ENCODE results near the gene NOL7. TPM values are rescaled to one million over a fixed set of nuclear protein-coding genes. Genes with fewer than 3 reads are reported as not detected.

The NOL7 gene
- total and polyA plus RNA-seq, 2 of the 13 experiments (the other 11 are each of a cell fraction or from before 2014, with no cell fraction given), result 37.8 to 186 TPM

DNA sequence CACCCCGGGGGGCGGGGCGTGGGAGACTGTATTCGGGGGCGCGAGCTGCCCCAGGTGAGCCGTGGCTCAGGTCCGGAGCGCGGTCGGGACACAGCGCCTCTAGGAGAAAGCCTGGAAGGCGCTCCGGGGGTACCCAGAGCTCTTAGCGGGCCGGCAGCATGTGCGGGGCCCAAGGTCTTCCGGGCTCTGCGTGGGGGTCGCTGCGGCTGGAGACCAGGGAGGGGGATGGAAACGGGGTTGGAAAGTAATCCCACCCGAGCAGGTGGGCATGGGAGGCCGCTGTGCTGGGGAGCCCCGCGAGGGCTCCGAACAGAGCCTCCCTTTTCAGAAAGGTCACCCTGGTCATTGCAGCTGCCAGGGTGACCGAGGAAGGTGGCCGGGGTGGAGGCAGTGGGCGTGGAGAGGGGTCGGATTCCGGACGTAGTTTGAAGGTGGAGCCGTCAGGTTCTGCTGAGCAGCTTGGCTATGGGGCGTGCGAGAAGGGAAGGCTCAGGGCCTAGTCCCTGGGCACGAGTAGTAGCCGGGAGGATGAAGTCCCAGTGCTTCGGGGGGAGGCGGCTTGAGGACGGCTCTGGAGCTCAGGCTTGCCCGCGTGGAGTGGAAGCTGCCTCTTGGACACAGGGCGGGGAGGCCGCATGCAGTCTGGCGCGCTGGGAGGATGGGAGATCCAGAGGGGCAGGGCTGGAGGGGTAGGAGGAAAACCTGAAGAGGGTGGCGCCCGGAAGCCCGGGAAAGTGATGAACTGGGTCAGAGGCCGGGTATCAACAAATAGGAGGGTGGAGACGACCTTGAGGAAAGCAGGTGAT lies 40.4 kb upstream of the NOL7 start, which contains the start of gene SIRT5 (continued):
- no peak for TF ChIP-seq NONO (IDR thresholded peaks at IDR 0.05)
- TF ChIP-seq NONO (CRISPR knock-in tag; conservative IDR thresholded peaks at IDR 0.05), result peak; percentile 85
- TF ChIP-seq ZNF614 (CRISPR knock-in tag; IDR thresholded peaks at IDR 0.05; ENCODE audit: borderline replicate concordance), result peak; percentile 92; the same call in 1 of the 2 replicates
- TF ChIP-seq, protein P1, sequence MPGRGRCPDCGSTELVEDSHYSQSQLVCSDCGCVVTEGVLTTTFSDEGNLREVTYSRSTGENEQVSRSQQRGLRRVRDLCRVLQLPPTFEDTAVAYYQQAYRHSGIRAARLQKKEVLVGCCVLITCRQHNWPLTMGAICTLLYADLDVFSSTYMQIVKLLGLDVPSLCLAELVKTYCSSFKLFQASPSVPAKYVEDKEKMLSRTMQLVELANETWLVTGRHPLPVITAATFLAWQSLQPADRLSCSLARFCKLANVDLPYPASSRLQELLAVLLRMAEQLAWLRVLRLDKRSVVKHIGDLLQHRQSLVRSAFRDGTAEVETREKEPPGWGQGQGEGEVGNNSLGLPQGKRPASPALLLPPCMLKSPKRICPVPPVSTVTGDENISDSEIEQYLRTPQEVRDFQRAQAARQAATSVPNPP (CRISPR knock-in tag; IDR thresholded peaks at IDR 0.05), result no peak; the same call in 1 of the 2 replicates
- TF ChIP-seq, protein P2, sequence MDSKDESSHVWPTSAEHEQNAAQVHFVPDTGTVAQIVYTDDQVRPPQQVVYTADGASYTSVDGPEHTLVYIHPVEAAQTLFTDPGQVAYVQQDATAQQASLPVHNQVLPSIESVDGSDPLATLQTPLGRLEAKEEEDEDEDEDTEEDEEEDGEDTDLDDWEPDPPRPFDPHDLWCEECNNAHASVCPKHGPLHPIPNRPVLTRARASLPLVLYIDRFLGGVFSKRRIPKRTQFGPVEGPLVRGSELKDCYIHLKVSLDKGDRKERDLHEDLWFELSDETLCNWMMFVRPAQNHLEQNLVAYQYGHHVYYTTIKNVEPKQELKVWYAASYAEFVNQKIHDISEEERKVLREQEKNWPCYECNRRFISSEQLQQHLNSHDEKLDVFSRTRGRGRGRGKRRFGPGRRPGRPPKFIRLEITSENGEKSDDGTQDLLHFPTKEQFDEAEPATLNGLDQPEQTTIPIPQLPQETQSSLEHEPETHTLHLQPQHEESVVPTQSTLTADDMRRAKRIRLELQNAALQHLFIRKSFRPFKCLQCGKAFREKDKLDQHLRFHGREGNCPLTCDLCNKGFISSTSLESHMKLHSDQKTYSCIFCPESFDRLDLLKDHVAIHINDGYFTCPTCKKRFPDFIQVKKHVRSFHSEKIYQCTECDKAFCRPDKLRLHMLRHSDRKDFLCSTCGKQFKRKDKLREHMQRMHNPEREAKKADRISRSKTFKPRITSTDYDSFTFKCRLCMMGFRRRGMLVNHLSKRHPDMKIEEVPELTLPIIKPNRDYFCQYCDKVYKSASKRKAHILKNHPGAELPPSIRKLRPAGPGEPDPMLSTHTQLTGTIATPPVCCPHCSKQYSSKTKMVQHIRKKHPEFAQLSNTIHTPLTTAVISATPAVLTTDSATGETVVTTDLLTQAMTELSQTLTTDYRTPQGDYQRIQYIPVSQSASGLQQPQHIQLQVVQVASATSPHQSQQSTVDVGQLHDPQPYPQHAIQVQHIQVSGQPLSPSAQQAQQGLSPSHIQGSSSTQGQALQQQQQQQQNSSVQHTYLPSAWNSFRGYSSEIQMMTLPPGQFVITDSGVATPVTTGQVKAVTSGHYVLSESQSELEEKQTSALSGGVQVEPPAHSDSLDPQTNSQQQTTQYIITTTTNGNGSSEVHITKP (CRISPR knock-in tag; IDR thresholded peaks at IDR 0.05; ENCODE audit: low read depth), result no peak; the same call in 1 of the 2 replicates
- TF ChIP-seq, protein P3, sequence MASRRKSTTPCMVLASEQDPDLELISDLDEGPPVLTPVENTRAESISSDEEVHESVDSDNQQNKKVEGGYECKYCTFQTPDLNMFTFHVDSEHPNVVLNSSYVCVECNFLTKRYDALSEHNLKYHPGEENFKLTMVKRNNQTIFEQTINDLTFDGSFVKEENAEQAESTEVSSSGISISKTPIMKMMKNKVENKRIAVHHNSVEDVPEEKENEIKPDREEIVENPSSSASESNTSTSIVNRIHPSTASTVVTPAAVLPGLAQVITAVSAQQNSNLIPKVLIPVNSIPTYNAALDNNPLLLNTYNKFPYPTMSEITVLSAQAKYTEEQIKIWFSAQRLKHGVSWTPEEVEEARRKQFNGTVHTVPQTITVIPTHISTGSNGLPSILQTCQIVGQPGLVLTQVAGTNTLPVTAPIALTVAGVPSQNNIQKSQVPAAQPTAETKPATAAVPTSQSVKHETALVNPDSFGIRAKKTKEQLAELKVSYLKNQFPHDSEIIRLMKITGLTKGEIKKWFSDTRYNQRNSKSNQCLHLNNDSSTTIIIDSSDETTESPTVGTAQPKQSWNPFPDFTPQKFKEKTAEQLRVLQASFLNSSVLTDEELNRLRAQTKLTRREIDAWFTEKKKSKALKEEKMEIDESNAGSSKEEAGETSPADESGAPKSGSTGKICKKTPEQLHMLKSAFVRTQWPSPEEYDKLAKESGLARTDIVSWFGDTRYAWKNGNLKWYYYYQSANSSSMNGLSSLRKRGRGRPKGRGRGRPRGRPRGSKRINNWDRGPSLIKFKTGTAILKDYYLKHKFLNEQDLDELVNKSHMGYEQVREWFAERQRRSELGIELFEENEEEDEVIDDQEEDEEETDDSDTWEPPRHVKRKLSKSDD (CRISPR knock-in tag; IDR thresholded peaks at IDR 0.05; ENCODE audit: low read depth), result peak; percentile 66; the same call in 1 of the 2 replicates
- TF ChIP-seq, protein P4, sequence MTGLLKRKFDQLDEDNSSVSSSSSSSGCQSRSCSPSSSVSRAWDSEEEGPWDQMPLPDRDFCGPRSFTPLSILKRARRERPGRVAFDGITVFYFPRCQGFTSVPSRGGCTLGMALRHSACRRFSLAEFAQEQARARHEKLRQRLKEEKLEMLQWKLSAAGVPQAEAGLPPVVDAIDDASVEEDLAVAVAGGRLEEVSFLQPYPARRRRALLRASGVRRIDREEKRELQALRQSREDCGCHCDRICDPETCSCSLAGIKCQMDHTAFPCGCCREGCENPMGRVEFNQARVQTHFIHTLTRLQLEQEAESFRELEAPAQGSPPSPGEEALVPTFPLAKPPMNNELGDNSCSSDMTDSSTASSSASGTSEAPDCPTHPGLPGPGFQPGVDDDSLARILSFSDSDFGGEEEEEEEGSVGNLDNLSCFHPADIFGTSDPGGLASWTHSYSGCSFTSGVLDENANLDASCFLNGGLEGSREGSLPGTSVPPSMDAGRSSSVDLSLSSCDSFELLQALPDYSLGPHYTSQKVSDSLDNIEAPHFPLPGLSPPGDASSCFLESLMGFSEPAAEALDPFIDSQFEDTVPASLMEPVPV (CRISPR knock-in tag; IDR thresholded peaks at IDR 0.05), result peak; percentile 92
- TF ChIP-seq ZNF33B (CRISPR knock-in tag; IDR thresholded peaks at IDR 0.05), result 0 out of 2 replicates have a peak, but pooled peaks have one; percentile 51
- TF ChIP-seq ZNF124 (CRISPR knock-in tag; IDR thresholded peaks at IDR 0.05), result no peak
- TF ChIP-seq, protein P5, sequence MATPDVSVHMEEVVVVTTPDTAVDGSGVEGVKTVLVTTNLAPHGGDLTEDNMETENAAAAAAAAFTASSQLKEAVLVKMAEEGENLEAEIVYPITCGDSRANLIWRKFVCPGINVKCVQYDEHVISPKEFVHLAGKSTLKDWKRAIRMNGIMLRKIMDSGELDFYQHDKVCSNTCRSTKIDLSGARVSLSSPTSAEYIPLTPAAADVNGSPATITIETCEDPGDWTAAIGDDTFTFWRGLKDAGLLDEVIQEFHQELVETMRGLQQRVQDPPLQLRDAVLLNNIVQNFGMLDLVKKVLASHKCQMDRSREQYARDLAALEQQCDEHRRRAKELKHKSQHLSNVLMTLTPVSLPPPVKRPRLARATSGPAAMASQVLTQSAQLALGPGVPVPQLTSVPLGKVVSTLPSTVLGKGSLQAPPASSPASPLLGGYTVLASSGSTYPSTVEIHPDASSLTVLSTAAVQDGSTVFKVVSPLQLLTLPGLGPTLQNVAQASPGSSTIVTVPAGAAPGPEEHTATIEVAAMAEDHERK (CRISPR knock-in tag; IDR thresholded peaks at IDR 0.05; ENCODE audit: low read depth), result no peak
- TF ChIP-seq, protein P6, sequence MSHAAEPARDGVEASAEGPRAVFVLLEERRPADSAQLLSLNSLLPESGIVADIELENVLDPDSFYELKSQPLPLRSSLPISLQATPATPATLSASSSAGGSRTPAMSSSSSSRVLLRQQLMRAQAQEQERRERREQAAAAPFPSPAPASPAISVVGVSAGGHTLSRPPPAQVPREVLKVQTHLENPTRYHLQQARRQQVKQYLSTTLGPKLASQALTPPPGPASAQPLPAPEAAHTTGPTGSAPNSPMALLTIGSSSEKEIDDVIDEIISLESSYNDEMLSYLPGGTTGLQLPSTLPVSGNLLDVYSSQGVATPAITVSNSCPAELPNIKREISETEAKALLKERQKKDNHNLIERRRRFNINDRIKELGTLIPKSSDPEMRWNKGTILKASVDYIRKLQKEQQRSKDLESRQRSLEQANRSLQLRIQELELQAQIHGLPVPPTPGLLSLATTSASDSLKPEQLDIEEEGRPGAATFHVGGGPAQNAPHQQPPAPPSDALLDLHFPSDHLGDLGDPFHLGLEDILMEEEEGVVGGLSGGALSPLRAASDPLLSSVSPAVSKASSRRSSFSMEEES (CRISPR knock-in tag; IDR thresholded peaks at IDR 0.05), result peak; percentile 57
- peak; percentile 43; the same call in 1 of the 2 replicates for TF ChIP-seq SATB2 (CRISPR knock-in tag; IDR thresholded peaks at IDR 0.05)
- TF ChIP-seq ZNF674 (CRISPR knock-in tag; IDR thresholded peaks at IDR 0.05; ENCODE audit: low read depth), result 0 out of 2 replicates have a peak, but pooled peaks have one; percentile 60
- no peak for TF ChIP-seq ATRX (CRISPR knock-in tag; IDR thresholded peaks at IDR 0.05; ENCODE audit: borderline replicate concordance)
- TF ChIP-seq ZNF121 (CRISPR knock-in tag; IDR thresholded peaks at IDR 0.05), result peak; percentile 15; the same call in 1 of the 2 replicates
